Ishikawa (cell line): ENCODE results near the gene MAGI1.

Source experiments
- CEBPB ChIP-seq: IDR thresholded peaks from 2 replicates; pipeline ENCODE4 v1.6.1; 2012
- EGR1 ChIP-seq: IDR thresholded peaks from 2 replicates; pipeline ENCODE4 v1.6.1; 2012
- EP300 ChIP-seq: IDR thresholded peaks from 2 replicates; pipeline ENCODE4 v1.6.1; 2012; ENCODE audit warnings: borderline replicate concordance
- NFIC ChIP-seq: IDR thresholded peaks from 2 replicates; pipeline ENCODE4 v1.6.1; 2012
- RAD21 ChIP-seq: IDR thresholded peaks from 2 replicates; pipeline ENCODE4 v1.6.1; 2012; ENCODE audit warnings: low read depth
- TAF1 ChIP-seq: IDR thresholded peaks from 2 replicates; pipeline ENCODE4 v1.6.1; 2012; ENCODE audit warnings: low read depth, mild to moderate bottlenecking
- TEAD4 ChIP-seq: IDR thresholded peaks from 2 replicates; pipeline ENCODE4 v1.6.1; 2012
- YY1 ChIP-seq: IDR thresholded peaks from 2 replicates; pipeline ENCODE4 v1.6.1; 2012; ENCODE audit warnings: low read depth
- ZBTB7A ChIP-seq: IDR thresholded peaks from 2 replicates; pipeline ENCODE4 v1.6.1; 2012; ENCODE audit warnings: low read depth
- TF ChIP-seq, protein P1 (sequence below): IDR thresholded peaks from 2 replicates; pipeline ENCODE4 v1.6.1; 2012; ENCODE audit warnings: low read depth, mild to moderate bottlenecking

DNA sequence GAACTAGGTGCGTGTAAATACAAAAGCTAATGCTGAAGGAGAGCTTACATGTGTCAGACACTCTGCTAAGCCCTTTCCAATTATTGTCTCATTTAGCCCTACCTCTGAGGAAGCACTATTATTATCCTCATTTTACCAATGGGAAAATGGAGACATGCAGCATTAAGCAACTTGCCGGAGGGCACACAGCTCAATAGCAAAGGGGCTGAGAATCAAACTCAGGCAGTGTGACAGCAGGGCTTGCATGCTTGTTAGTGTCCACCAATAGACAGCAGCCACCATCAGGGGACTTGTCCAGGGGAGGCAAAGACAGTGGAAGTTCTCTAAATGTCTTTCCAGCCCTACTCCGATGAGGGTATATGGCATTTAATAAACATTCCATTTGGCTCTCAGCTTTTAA is 548.6 kb downstream of the MAGI1 start:
- TF ChIP-seq TAF1 (no peak), EP300 (no peak), TEAD4 (no peak), CEBPB (no peak), RAD21 (no peak), EGR1 (no peak), NFIC (no peak), ZBTB7A (no peak), YY1 (no peak)
- TF ChIP-seq, protein P1, sequence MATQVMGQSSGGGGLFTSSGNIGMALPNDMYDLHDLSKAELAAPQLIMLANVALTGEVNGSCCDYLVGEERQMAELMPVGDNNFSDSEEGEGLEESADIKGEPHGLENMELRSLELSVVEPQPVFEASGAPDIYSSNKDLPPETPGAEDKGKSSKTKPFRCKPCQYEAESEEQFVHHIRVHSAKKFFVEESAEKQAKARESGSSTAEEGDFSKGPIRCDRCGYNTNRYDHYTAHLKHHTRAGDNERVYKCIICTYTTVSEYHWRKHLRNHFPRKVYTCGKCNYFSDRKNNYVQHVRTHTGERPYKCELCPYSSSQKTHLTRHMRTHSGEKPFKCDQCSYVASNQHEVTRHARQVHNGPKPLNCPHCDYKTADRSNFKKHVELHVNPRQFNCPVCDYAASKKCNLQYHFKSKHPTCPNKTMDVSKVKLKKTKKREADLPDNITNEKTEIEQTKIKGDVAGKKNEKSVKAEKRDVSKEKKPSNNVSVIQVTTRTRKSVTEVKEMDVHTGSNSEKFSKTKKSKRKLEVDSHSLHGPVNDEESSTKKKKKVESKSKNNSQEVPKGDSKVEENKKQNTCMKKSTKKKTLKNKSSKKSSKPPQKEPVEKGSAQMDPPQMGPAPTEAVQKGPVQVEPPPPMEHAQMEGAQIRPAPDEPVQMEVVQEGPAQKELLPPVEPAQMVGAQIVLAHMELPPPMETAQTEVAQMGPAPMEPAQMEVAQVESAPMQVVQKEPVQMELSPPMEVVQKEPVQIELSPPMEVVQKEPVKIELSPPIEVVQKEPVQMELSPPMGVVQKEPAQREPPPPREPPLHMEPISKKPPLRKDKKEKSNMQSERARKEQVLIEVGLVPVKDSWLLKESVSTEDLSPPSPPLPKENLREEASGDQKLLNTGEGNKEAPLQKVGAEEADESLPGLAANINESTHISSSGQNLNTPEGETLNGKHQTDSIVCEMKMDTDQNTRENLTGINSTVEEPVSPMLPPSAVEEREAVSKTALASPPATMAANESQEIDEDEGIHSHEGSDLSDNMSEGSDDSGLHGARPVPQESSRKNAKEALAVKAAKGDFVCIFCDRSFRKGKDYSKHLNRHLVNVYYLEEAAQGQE, result no peak
